Measurements from ENCODE around the gene RASEF.

DNA sequence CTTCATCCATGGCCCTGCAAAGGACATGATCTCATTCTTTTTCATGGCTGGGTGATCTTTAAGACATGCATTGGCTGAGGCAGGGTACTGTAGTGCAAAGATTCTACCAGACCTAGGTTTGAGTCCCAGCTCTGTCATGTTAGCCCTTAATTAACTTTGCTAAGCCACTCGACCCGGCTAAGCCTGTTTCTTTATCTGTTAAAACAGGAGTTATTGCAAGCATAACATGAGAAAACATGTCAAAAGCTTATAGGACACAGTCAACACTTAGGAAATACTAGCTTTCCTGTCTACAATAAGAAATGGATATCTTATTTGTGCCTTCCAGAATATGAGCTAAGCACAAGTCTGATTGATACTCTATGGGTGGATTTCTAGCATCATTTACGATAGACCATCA lies 92.6 kb downstream of the RASEF start:
- TF ChIP-seq POLR2A (IDR thresholded peaks at IDR 0.05; ENCODE audit: low read depth, low read length), result no peak
- TF ChIP-seq CTCF (IDR thresholded peaks at IDR 0.05; ENCODE audit: extremely low read depth in 1 of 2, insufficient read depth in 1 of 2, low read depth in 1 of 2, low read length in 2 of 2), result no peak
- no peak for TF ChIP-seq EZH2 (IDR thresholded peaks at IDR 0.05; ENCODE audit: borderline replicate concordance, low read depth, low read length, severe bottlenecking)
- TF ChIP-seq JUN (IDR thresholded peaks at IDR 0.05; ENCODE audit: borderline replicate concordance, insufficient read depth, insufficient read length, low read depth), result no peak
- TF ChIP-seq POLR2AphosphoS5 (IDR thresholded peaks at IDR 0.05; ENCODE audit: insufficient read depth, low read depth, low read length), result no peak
- no peak for TF ChIP-seq FOS (IDR thresholded peaks at IDR 0.05; ENCODE audit: borderline replicate concordance, insufficient read depth, low read length)
- no peak for TF ChIP-seq MYC (IDR thresholded peaks at IDR 0.05; ENCODE audit: low read depth, low read length)
